GM21737 (cell line): ENCODE measurements around the gene MAP4K2.

Experiments
- ATAC-seq: cut with Tn5 transposase; IDR thresholded peaks from one replicate; pipeline ENCODE4 v1.9.1; 2021; ENCODE audit warnings: mild to moderate bottlenecking, moderate library complexity; ENCODE audit not compliant: unreplicated experiment

MAP4K2 gene

GRCh38 chr11:64793271-64794160, 9.5 kb downstream of the MAP4K2 start:
- ATAC-seq: no peak

GRCh38 chr11:64792482-64792881, 10.5 kb downstream of the MAP4K2 start:
- ATAC-seq: no peak

GRCh38 chr11:64791781-64792291, 11.2 kb downstream of the MAP4K2 start:
- ATAC-seq: no peak

GRCh38 chr11:64790205-64791095, 12.6 kb downstream of the MAP4K2 start:
- no peak for ATAC-seq

GRCh38 chr11:64789331-64790204, 13.4 kb downstream of the MAP4K2 start:
- no peak for ATAC-seq

- ATAC-seq: no peak
Observed at GRCh38 chr11:64788321-64789215, 14.4 kb downstream of the MAP4K2 start.

- ATAC-seq: no peak
Observed at GRCh38 chr11:64787526-64788320, 15.3 kb downstream of the MAP4K2 start.

GRCh38 chr11:64786308-64786707, 16.7 kb downstream of the MAP4K2 start:
- ATAC-seq: no peak

GRCh38 chr11:64784813-64785581, 18.0 kb downstream of the MAP4K2 start:
- ATAC-seq: no peak

- peak; percentile 70 for ATAC-seq
Observed at GRCh38 chr11:64778473-64779298, 24.3 kb downstream of the MAP4K2 start, which contains the start of gene SF1. Gene SF1, minus strand, starts transcription at chr11:64778542. Its CDS starts 150 bp downstream, at chr11:64778392.

- no peak for ATAC-seq
Observed at GRCh38 chr11:64778223-64778472, 24.9 kb downstream of the MAP4K2 start.

GRCh38 chr11:64777449-64778222, 25.4 kb downstream of the MAP4K2 start:
- peak; percentile 15 for ATAC-seq

GRCh38 chr11:64776875-64777274, 26.1 kb downstream of the MAP4K2 start:
- no peak for ATAC-seq

GRCh38 chr11:64776425-64776824, 26.6 kb downstream of the MAP4K2 start:
- no peak for ATAC-seq

GRCh38 chr11:64774144-64774543, 28.9 kb downstream of the MAP4K2 start:
- ATAC-seq: no peak

GRCh38 chr11:64772303-64773018, 30.6 kb downstream of the MAP4K2 start:
- ATAC-seq: no peak
